GOT3 (cell line): ENCODE data around the gene ENO1.
A peak's percentile ranks its signal among the peaks of the same experiment; 100 is the strongest.

Source experiments
- DNase-seq: peaks from one replicate; lab custom pipeline; 2025; ENCODE audit warnings: mixed read lengths; lab: John Stamatoyannopoulos, UW

Gene ENO1

GRCh38 chr1:8870616-8871538 lies 7.6 kb downstream of the ENO1 start:
- DNase-seq = no peak

- DNase-seq = no peak
Observed at GRCh38 chr1:8870103-8870502, 8.4 kb downstream of the ENO1 start.

- DNase-seq = no peak
Observed at GRCh38 chr1:8867878-8868567, 10.5 kb downstream of the ENO1 start.

- DNase-seq = no peak
Observed at GRCh38 chr1:8866792-8867415, 11.6 kb downstream of the ENO1 start.

- DNase-seq = no peak
Observed at GRCh38 chr1:8866173-8866791, 12.2 kb downstream of the ENO1 start.

- DNase-seq = no peak
Observed at GRCh38 chr1:8864713-8865344, 13.7 kb downstream of the ENO1 start.

- DNase-seq = no peak
Observed at GRCh38 chr1:8863794-8864233, 14.7 kb downstream of the ENO1 start.

- no peak for DNase-seq
Observed at GRCh38 chr1:8863138-8863537, 15.3 kb downstream of the ENO1 start.

- no peak for DNase-seq
Observed at GRCh38 chr1:8862528-8862927, 16.0 kb downstream of the ENO1 start.

GRCh38 chr1:8860738-8861516 lies 17.6 kb downstream of the ENO1 start:
- no peak for DNase-seq

- no peak for DNase-seq
Observed at GRCh38 chr1:8858888-8859706, 19.4 kb downstream of the ENO1 start.

GRCh38 chr1:8858112-8858668 lies 20.3 kb downstream of the ENO1 start:
- DNase-seq = no peak

- no peak for DNase-seq
Observed at GRCh38 chr1:8856689-8857412, 21.6 kb downstream of the ENO1 start.

GRCh38 chr1:8854240-8854639 lies 24.2 kb downstream of the ENO1 start:
- no peak for DNase-seq

GRCh38 chr1:8851060-8851459 lies 27.4 kb downstream of the ENO1 start:
- no peak for DNase-seq

- peak; percentile 46 for DNase-seq
Observed at GRCh38 chr1:8848663-8849386, 29.7 kb downstream of the ENO1 start.

GRCh38 chr1:8847990-8848389 lies 30.5 kb downstream of the ENO1 start:
- no peak for DNase-seq

- no peak for DNase-seq
Observed at GRCh38 chr1:8846263-8846662, 32.2 kb downstream of the ENO1 start.
